Activated CD4-positive, alpha-beta memory T cell treated with anti-CD3 and anti-CD28 coated beads for 36 hours (primary cell): Measurements from ENCODE around the gene MAML3. TPM values are rescaled to one million over a fixed set of nuclear protein-coding genes. Genes with fewer than 3 reads are reported as not detected.

ENCODE experiments used
- CTCF ChIA-PET: fragments of 350-600 bp; sonication (Branson Sonifier 250); formaldehyde crosslinking; loops from one replicate; lab custom pipeline; 2021; ENCODE audit warnings: antibody characterized with exemption, inconsistent platforms; lab: Charles Lee
- POLR2A ChIA-PET: fragments of 350-600 bp; sonication (Branson Sonifier 250); formaldehyde crosslinking; loops from one replicate; lab custom pipeline; 2021; ENCODE audit warnings: antibody characterized with exemption; lab: Charles Lee
- DNase-seq: peaks from one replicate; pipeline ENCODE4 v3.0.0-alpha.2; 2020
- H3K27ac Mint-ChIP-seq: one replicate; pipeline ENCODE4 v1.8.0; 2021; ENCODE audit warnings: mixed read lengths
- H3K27me3 Mint-ChIP-seq: one replicate; pipeline ENCODE4 v1.8.0; 2021; ENCODE audit warnings: mixed read lengths
- H3K36me3 Mint-ChIP-seq: one replicate; pipeline ENCODE4 v1.8.0; 2021; ENCODE audit warnings: mixed read lengths
- H3K4me1 Mint-ChIP-seq: one replicate; pipeline ENCODE4 v1.8.0; 2021; ENCODE audit warnings: low read depth, mixed read lengths
- H3K4me3 Mint-ChIP-seq: one replicate; pipeline ENCODE4 v1.8.0; 2021; ENCODE audit warnings: mild to moderate bottlenecking, mixed read lengths
- H3K9me3 Mint-ChIP-seq: one replicate; pipeline ENCODE4 v1.8.0; 2021; ENCODE audit warnings: mixed read lengths
- intact Hi-C: fragments of 100-400 bp; cut with micrococcal nuclease; formaldehyde crosslinking; loops from one replicate; pipeline ENCODE4 v1.15.1; 2023
- total RNA-seq, 2 experiments: library from RNA; stranded (reverse); gene quantifications; one replicate each; pipeline ENCODE4 v1.2.3, GENCODE V29; 2021

Gene MAML3
- total RNA-seq, 2 experiments from 2014 or later, result 0.51 to 0.76 TPM

DNA sequence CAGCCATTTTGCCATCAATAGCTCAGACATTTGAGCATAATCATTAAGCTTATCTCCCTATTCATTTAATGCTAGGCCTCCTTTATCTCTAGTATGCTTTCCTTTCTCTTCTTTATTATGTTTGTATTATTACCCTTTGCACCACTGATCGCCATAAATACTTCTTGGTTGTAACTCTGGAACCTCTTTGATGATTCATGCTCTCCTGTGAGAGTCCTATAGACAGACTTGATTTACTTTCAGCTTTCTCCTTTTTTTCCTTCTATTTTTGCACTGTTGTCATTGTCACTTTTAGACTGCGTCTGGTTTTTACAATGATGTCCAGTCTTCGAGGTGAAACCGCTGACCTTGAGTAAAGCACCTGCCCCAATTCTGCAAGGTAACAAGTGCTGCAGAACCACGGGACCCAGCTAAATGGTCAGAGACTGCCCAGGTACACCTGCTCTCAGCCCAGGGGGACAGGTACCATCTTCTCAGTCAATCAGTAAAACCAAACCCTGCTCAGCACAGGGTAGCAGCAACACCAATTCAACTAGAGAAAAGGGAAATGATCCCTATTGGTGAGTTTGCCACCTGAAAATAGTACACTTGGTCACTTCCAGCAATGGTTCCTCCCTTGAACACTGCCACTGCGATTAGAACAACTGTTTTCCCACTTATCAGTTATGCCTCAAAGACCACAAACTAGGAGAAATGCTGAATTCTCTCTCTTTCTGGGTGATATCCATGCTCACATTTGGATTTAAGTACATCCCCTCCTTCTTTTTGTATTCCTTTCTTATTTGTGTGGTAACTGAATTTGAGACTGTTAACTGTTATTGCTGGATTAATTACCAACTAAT, 125.1 kb downstream of the MAML3 start:
- Mint-ChIP-seq H3K4me3 (no peak overlapping the region), H3K36me3 (no peaks in the 10 kb centered on the region), H3K4me1 (no peaks in the 10 kb centered on the region), H3K27me3 (peaks cover 16% of the 10 kb centered on the region), H3K9me3 (no peaks in the 10 kb centered on the region), H3K27ac (no peak overlapping the region)
- CTCF ChIA-PET, result no interaction called here
- intact Hi-C loops, result no loop called here
- no peak for DNase-seq
- POLR2A ChIA-PET, result interaction anchor here (0.7 kb wide), 1 partner anchor 822 kb away, joined by 3 read pairs; no protein-coding TSS in a partner anchor

DNA sequence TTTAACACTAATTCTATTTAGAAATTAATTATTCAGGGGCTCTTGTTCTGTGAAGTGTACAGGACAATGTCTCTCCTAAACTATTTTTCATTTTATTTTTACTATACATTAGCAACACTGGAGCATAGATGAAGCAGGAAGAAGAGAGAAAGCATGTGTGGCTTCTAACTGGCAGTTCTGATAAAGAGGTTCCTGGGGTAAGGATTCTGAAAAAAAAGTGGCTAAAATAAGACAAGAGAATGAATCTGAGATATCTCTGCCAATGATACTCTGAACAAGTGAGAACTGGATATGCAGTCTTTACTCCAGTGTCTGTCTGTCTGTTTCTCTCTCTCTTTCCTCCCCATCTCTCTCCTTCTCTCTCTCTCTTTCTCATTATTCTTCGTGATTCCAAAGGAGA, 125.9 kb downstream of the MAML3 start:
- Mint-ChIP-seq H3K4me1 (no peaks in the 10 kb centered on the region), H3K4me3 (no peak overlapping the region), H3K36me3 (no peaks in the 10 kb centered on the region), H3K27ac (no peak overlapping the region), H3K27me3 (peaks cover 14% of the 10 kb centered on the region), H3K9me3 (no peaks in the 10 kb centered on the region)
- intact Hi-C loops, result no loop called here
- no peak for DNase-seq
- CTCF ChIA-PET, result no interaction called here
- POLR2A ChIA-PET, result no interaction called here

DNA sequence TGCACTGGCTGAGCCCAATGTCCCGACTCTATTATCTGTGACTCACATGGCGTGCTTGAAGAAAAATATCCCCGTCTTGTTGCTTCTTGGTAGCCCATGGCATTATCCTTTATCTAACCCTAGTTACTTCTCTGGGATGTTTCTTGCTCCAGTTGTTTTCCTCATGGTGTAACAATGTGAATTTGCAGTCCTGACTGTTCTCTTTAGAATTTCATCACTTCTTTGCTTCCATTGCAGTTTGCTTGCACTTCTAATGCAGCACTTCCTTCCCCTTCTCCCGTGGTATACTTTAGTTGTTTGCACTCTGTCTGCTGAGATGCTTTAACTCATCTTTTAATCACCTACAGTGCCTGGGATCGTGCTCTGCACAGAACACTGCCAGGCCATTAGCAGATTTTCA, 126.9 kb downstream of the MAML3 start:
- intact Hi-C loops, result no loop called here
- Mint-ChIP-seq H3K4me3 (no peak overlapping the region), H3K4me1 (no peaks in the 10 kb centered on the region), H3K36me3 (no peaks in the 10 kb centered on the region), H3K27me3 (peaks cover 13% of the 10 kb centered on the region), H3K9me3 (no peaks in the 10 kb centered on the region), H3K27ac (no peak overlapping the region)
- ChIA-PET POLR2A (interaction anchor here (0.6 kb wide), 1 partner anchor 1052 kb away, joined by 3 read pairs; no protein-coding TSS in a partner anchor), CTCF (interaction anchor here (0.9 kb wide), 1 partner anchor 333 kb away, joined by 4 read pairs; no protein-coding TSS in a partner anchor)
- no peak for DNase-seq

DNA sequence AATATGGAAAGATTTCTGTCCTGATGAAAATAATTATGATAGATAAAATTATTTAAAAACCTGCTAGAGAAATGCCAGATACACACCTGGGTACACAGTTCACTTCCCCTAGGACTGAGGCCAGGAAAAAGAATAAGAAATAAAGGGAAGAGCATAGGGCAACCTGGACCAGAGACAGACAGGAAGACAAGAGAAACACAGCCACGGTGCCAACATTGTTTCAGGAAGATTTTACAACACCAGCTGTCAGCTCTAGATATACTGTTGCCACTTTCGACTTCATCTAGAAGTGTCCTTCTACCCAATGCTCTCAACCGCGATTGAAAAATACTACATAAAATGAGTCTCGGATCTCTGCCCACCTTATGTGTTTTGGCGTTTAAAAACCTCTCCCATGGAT, 128.5 kb downstream of the MAML3 start:
- ChIA-PET CTCF (no interaction called here), POLR2A (no interaction called here)
- Mint-ChIP-seq H3K36me3 (no peaks in the 10 kb centered on the region), H3K9me3 (no peaks in the 10 kb centered on the region), H3K4me1 (no peaks in the 10 kb centered on the region), H3K4me3 (no peak overlapping the region), H3K27me3 (peaks cover 11% of the 10 kb centered on the region), H3K27ac (no peak overlapping the region)
- no peak for DNase-seq
- intact Hi-C loops, result no loop called here

DNA sequence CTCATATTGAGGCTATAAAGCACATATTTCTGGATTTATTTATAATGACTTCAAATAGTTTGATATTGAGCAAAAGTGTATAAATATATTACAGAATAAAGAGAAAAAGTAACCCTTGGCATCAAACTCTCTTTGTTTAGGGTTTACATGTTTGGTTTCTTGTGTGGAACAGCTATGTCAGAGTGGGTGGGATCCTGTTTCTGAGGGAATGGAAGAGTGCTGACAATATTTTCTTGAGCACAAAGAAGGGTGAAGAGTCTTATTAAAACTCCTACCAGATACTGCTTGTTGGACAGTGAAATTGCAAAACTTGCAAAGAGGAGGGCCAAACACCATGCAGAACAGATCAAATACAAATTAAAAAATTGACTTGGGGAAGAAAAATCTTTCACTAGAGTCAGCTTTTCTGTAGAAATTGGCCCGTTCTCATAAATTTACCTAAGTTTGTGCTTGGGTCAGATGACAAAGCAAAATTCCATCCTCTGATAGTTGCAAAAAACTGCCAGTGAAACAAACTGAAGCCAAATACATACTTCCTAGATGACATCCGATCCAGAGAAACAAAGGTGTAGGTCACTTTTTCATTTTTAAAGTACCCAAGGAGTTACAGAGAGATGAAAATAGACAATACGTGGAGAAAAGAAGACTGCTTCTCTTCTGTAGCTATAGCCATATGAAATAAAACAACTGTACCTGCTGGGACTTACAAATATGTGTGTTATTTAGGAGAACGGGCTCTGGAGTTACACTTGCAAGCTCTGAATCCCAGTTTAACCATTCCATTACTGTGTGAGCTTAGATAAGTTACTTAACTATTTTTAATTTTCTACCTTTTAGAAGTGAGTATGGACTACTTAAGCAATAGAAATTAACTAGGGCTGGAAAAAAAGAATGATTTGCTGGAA, 133.3 kb downstream of the MAML3 start:
- intact Hi-C loops, result no loop called here
- Mint-ChIP-seq H3K9me3 (no peaks in the 10 kb centered on the region), H3K4me3 (no peak overlapping the region), H3K27me3 (no peaks in the 10 kb centered on the region), H3K27ac (no peak overlapping the region), H3K4me1 (no peaks in the 10 kb centered on the region), H3K36me3 (no peaks in the 10 kb centered on the region)
- no peak for DNase-seq
- CTCF ChIA-PET, result interaction anchor here (1.1 kb wide), 1 partner anchor 233 kb away, joined by 4 read pairs; no protein-coding TSS in a partner anchor
- POLR2A ChIA-PET, result no interaction called here

DNA sequence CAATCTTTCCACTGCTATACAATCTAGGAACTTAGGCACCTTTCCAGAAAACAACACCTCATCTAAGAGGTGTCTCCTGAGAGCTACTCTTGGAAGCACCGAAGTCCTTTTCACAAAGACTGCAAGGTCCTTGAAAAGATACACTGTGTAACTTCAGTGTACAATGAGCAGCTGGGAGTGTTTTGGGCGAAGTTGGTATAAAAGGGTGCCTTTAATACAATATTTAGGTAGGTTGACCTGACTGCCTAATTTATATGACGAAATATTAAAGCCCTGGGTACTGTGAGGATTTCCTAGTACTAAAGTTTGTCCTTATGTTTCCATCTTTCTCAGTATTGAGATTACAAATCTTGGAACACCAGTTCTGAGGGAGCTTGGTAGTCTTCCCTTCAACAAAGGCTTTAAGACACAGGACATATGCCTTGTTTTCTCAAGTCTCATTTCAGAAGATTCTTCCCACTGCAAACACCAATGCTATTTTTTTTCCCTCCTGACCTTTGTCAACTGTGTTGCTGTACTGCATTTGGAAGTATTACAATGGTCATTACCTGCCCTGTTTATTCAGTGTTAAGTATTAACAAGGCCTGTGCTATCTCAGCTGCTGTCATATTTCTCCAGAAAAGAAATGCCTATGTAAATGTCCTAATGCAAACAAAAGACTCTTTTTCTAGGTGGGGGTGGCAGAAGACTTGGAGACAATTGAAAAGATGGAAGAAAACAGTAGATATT, 134.2 kb downstream of the MAML3 start:
- H3K27me3 Mint-ChIP-seq, result no peaks in the 10 kb centered on the region
- ChIA-PET CTCF (interaction anchor here (1.1 kb wide), 1 partner anchor 233 kb away, joined by 3 read pairs; no protein-coding TSS in a partner anchor), POLR2A (no interaction called here)
- H3K36me3 Mint-ChIP-seq, result no peaks in the 10 kb centered on the region
- H3K9me3 Mint-ChIP-seq, result no peaks in the 10 kb centered on the region
- H3K4me3 Mint-ChIP-seq, result no peak overlapping the region
- intact Hi-C loops, result no loop called here
- H3K4me1 Mint-ChIP-seq, result no peaks in the 10 kb centered on the region
- no peak overlapping the region for H3K27ac Mint-ChIP-seq
- DNase-seq, result no peak

DNA sequence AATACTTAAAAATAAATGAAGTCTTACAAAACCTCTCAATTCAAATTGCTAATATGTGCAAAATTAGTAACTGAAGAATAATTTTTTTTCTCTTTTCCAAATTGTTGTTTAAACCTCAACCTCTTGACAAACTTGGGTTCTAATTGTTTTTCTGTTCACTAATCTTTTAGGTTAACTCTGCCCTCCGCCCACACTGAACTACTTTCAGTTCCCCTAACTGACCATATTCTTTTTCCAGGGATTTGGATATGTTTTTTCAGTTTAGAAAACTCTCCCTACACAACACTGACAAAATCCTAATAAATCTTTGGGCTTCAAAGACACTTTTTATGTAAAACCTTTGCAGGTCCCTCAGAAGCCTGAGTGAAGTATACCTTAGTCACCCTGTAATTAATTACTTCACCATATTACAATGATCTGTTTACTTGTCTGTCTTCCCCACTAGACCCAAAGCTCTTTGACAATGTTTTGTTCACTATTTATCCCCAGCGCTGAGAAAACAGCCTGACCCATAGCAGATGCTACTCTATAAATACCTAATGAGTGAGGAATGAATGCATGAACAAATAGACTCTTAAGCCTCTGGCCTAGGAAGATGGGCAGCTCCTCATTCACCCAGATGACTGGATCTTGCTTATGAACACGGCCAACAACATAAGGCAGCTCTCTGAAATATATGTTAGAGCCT, 134.9 kb downstream of the MAML3 start:
- ChIA-PET POLR2A (no interaction called here), CTCF (interaction anchor here (1.1 kb wide), 1 partner anchor 233 kb away, joined by 3 read pairs; no protein-coding TSS in a partner anchor)
- intact Hi-C loops, result no loop called here
- DNase-seq, result no peak
- no peaks in the 10 kb centered on the region for H3K36me3 Mint-ChIP-seq
- H3K27ac Mint-ChIP-seq, result no peak overlapping the region
- H3K4me1 Mint-ChIP-seq, result no peaks in the 10 kb centered on the region
- H3K27me3 Mint-ChIP-seq, result peaks cover 3% of the 10 kb centered on the region
- no peak overlapping the region for H3K4me3 Mint-ChIP-seq
- H3K9me3 Mint-ChIP-seq, result no peaks in the 10 kb centered on the region

DNA sequence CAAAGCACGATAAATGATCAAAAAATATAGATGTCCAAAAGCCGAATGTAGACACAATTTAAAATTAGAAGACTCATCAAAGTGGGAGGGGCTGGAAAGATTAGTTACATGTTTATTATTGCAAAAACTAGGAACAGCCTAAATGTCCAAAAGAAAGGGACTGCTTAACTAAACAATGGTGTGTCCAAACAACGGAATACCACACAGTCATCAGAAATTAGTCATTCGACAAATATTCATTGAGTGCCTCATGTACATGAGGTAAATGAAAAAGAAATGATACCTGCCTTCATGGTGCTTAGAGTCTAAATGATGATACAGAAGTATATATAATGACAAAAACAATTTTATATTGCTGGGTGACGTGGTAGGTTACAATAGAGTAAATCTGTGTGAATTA, 139.7 kb downstream of the MAML3 start:
- Mint-ChIP-seq H3K36me3 (no peaks in the 10 kb centered on the region), H3K4me3 (no peak overlapping the region), H3K4me1 (no peaks in the 10 kb centered on the region), H3K27ac (no peak overlapping the region), H3K27me3 (peaks cover 11% of the 10 kb centered on the region), H3K9me3 (no peaks in the 10 kb centered on the region)
- DNase-seq, result no peak
- intact Hi-C loops, result no loop called here
- CTCF ChIA-PET, result interaction anchor here (0.7 to 2.8 kb wide), 4 partner anchors 144 to 345 kb away, joined by 3 to 60 read pairs (median 14); no protein-coding TSS in a partner anchor
- POLR2A ChIA-PET, result no interaction called here

DNA sequence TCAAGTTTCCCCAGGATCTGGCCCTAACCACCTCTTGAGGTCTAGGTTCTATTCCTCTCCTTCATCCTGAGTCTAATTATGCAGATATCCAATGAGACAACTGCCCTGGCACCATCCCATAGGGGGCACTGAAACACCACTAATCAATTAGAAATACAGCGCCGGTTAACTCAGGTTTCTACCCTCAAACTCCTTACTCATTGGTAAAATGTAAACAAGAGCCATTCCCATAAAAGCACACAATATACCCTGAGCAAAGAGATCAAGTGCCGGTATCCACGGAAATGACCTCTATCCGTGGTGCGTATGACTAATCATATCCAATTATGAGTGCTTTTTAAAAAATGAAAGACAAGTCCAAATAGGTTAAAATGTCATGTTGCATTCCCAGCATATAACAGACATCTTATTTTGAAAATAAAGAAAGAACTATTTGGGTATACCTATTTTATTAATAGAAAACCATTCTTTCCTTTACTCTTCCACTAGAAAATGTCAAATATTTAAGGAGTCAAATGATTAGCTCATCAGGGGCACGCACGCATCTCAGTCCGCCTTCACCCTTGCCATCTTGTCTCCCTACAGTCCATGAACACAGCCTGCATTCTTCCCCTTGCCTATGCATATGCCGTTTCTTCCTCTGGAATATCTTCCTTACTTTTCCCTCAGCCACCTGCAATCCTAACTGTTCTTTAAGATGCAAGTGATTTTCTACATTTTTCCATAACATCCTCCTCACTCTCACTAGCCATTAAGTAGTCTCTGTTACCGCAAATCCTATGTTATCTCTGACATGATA, 141.1 kb downstream of the MAML3 start:
- H3K36me3 Mint-ChIP-seq, result no peaks in the 10 kb centered on the region
- no peaks in the 10 kb centered on the region for H3K4me1 Mint-ChIP-seq
- H3K4me3 Mint-ChIP-seq, result no peak overlapping the region
- DNase-seq, result peak; percentile 62
- ChIA-PET CTCF (interaction anchor here (0.6 to 2.8 kb wide), 15 partner anchors 34 to 361 kb away, joined by 3 to 60 read pairs (median 3); partner anchors contain the start of gene SCOC), POLR2A (no interaction called here)
- intact Hi-C loops, result loop anchor here (1.0 kb wide), 2 partner anchors 240 to 347 kb away; no protein-coding TSS in a partner anchor
- peaks cover 11% of the 10 kb centered on the region for H3K27me3 Mint-ChIP-seq
- no peaks in the 10 kb centered on the region for H3K9me3 Mint-ChIP-seq
- H3K27ac Mint-ChIP-seq, result no peak overlapping the region

DNA sequence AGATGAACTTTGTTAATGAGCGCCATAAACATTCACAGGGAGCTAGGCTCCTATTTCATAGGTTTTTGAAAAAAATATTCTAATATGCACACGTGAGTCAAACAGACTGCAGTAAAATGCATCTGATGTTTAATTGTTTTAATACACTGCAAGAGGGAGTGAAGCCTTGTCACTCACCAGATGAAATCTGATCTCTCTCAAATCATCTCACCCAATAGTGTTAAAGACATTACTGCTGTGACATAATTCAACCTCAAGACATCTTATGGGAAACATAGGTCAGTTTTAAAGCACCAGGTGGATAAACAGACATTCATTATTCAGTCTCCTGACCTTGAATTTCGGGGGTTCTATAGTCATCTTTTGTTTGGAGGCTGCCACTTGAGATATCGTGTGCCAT, 148.3 kb downstream of the MAML3 start:
- no peak for DNase-seq
- Mint-ChIP-seq H3K4me3 (no peak overlapping the region), H3K4me1 (no peaks in the 10 kb centered on the region), H3K9me3 (no peaks in the 10 kb centered on the region), H3K36me3 (no peaks in the 10 kb centered on the region), H3K27me3 (peaks cover 17% of the 10 kb centered on the region), H3K27ac (no peak overlapping the region)
- CTCF ChIA-PET, result interaction anchor here (0.9 kb wide), 1 partner anchor 354 kb away, joined by 3 read pairs; no protein-coding TSS in a partner anchor
- intact Hi-C loops, result no loop called here
- POLR2A ChIA-PET, result no interaction called here
